K562 (cell line): ENCODE data around the gene STMN3. TPM values are rescaled to one million over a fixed set of nuclear protein-coding genes. Genes with fewer than 3 reads are reported as not detected.

Experiments
- ARHGAP35 ChIP-seq: fragments of 450-650 bp; IDR thresholded peaks from 2 replicates; pipeline ENCODE4 v1.6.1; 2018; ENCODE audit not compliant: partially characterized antibody
- ATF1 ChIP-seq, 2 experiments: fragments of 450-650 bp in 1 of 2; IDR thresholded peaks; 2 replicates each; pipeline ENCODE4 v1.6.1; 2016; ENCODE audit warnings: missing compliant biosample characterization in 1 of 2, missing genetic modification characterization in 1 of 2
- HDAC1 ChIP-seq, 2 experiments: fragments of 450-650 bp; IDR thresholded peaks; 2 replicates each; pipeline ENCODE4 v1.6.1; 2016 to 2017; ENCODE audit warnings: inconsistent platforms in 1 of 2, mild to moderate bottlenecking in 1 of 2, moderate library complexity in 1 of 2
- HNRNPL ChIP-seq: fragments of 200-400 bp; formaldehyde crosslinking; IDR thresholded peaks from 2 replicates; pipeline ENCODE4 v1.6.1; 2017; ENCODE audit warnings: low read depth, mild to moderate bottlenecking, low read length
- L3MBTL2 ChIP-seq: fragments of 450-650 bp; IDR thresholded peaks from 2 replicates; pipeline ENCODE4 v1.6.1; 2016; ENCODE audit warnings: mild to moderate bottlenecking, moderate library complexity
- POLR2AphosphoS5 ChIP-seq: IDR thresholded peaks from 2 replicates; pipeline ENCODE4 v1.6.1; 2011; ENCODE audit warnings: mild to moderate bottlenecking, low read depth, low read length, moderate library complexity; ENCODE audit not compliant: control insufficient read depth, insufficient read depth
- RBFOX2 ChIP-seq: fragments of 200-400 bp; formaldehyde crosslinking; IDR thresholded peaks from 2 replicates; pipeline ENCODE4 v1.6.1; 2017; ENCODE audit warnings: low read depth, mild to moderate bottlenecking, low read length, moderate library complexity
- RBM15 ChIP-seq: fragments of 200-400 bp; formaldehyde crosslinking; IDR thresholded peaks from 2 replicates; pipeline ENCODE4 v1.6.1; 2018; ENCODE audit warnings: mild to moderate bottlenecking, low read length, moderate library complexity; ENCODE audit not compliant: insufficient read depth
- TGIF2 ChIP-seq: sonication (generic); formaldehyde crosslinking; IDR thresholded peaks from 2 replicates; pipeline ENCODE4 v1.8.1; 2022; ENCODE audit warnings: mild to moderate bottlenecking, missing genetic modification reagents, moderate library complexity
- ZBTB1 ChIP-seq: sonication (generic); formaldehyde crosslinking; IDR thresholded peaks from 2 replicates; pipeline ENCODE4 v1.8.1; 2023; ENCODE audit warnings: missing genetic modification reagents, low read depth, mild to moderate bottlenecking, borderline replicate concordance
- ZFX ChIP-seq: sonication (generic); formaldehyde crosslinking; IDR thresholded peaks from 2 replicates; pipeline ENCODE4 v1.8.0; 2022; ENCODE audit warnings: mild to moderate bottlenecking, missing genetic modification reagents, moderate library complexity
- polyA plus RNA-seq, 8 experiments: library from polyadenylated mRNA; depleted of rRNA in 4 of 8; stranded (reverse) in 5 of 8; unstranded in 3 of 8; fragments of >200 nt; fragmentation: Nextera tagmentation in 2 of 8; fragmentation: Illumina TruSeq in 1 of 8; extraction: Ambion mirVana in 2 of 8; extraction: Trizol in 1 of 8; gene quantifications; 2 replicates each; pipeline versions ENCODE4 v1.2.1 to v1.2.3, GENCODE V29; 2011 to 2014; ENCODE audit warnings: inconsistent platforms in 1 of 8, missing spikeins in 1 of 8
- total RNA-seq, 7 experiments: library from RNA; depleted of rRNA in 6 of 7; stranded (reverse); fragments of >200 nt in 6 of 7; fragmentation: Illumina TruSeq in 2 of 7; extraction: Trizol in 2 of 7; gene quantifications; 2 replicates each; pipeline versions ENCODE4 v1.2.1 to v1.2.3, GENCODE V29; 2011 to 2021; ENCODE audit warnings: low replicate concordance in 1 of 7
- TF ChIP-seq, protein P1 (sequence below): fragments of 250-450 bp; sonication (Bioruptor Pico); IDR thresholded peaks from 2 replicates; pipeline ENCODE4 v1.5.0; 2021; ENCODE audit warnings: mild to moderate bottlenecking, borderline replicate concordance
- TF ChIP-seq, protein P2 (sequence below): sonication (generic); formaldehyde crosslinking; IDR thresholded peaks from 2 replicates; pipeline ENCODE4 v1.8.1; 2023; ENCODE audit warnings: mild to moderate bottlenecking, missing genetic modification reagents
- TF ChIP-seq, protein P3 (sequence below): sonication (generic); formaldehyde crosslinking; IDR thresholded peaks from 2 replicates; pipeline ENCODE4 v1.8.0; 2022; ENCODE audit warnings: missing genetic modification reagents, mild to moderate bottlenecking, moderate library complexity, borderline replicate concordance
- TF ChIP-seq, protein P4 (sequence below): fragments of 250-450 bp; sonication (Bioruptor Pico); IDR thresholded peaks from 2 replicates; pipeline ENCODE4 v1.4.0; 2020

STMN3 gene
- total and polyA plus RNA-seq, 9 of the 15 experiments (the other 6 are each of a cell fraction or from before 2014, with no cell fraction given): 0.70 to 65.6 (median 29.4) TPM

DNA sequence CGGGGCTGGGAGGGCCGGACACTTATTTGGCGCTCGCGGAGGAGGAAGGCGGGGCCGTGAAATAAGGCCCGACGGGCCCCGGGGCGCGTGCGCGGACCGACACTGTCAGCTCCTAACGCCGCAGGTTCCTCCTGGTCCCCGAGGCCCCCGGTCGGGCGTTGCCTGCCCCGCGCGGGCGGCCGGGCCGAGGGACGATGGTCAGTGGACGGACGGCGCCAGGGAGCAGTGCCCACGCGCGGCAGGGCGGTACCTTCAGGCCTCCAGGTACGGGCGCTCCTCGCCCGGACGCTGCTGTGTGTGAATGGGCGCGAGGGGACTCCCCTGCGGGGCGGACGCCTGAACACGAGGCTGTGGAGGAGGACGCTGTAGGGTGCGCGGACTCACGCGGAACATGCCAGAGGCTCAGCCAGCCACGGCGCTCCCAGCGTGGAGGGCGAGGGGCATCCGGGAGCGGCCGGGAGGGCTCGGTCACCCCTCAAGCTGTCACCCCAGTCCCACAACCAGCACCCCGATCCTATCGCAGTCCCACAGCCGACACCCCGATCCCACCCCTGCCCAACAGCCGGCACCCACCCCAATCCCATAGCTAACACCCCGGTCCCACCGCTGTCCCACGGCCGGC is 26.0 kb downstream of the STMN3 start (continued):
- TF ChIP-seq, protein P1, sequence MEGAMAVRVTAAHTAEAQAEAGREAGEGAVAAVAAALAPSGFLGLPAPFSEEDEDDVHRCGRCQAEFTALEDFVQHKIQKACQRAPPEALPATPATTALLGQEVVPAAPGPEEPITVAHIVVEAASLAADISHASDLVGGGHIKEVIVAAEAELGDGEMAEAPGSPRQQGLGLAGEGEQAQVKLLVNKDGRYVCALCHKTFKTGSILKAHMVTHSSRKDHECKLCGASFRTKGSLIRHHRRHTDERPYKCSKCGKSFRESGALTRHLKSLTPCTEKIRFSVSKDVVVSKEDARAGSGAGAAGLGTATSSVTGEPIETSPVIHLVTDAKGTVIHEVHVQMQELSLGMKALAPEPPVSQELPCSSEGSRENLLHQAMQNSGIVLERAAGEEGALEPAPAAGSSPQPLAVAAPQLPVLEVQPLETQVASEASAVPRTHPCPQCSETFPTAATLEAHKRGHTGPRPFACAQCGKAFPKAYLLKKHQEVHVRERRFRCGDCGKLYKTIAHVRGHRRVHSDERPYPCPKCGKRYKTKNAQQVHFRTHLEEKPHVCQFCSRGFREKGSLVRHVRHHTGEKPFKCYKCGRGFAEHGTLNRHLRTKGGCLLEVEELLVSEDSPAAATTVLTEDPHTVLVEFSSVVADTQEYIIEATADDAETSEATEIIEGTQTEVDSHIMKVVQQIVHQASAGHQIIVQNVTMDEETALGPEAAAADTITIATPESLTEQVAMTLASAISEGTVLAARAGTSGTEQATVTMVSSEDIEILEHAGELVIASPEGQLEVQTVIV: no peak
- peak; percentile 82 for TF ChIP-seq RBFOX2
- TF ChIP-seq POLR2AphosphoS5: peak; percentile 67
- TF ChIP-seq, protein P2, sequence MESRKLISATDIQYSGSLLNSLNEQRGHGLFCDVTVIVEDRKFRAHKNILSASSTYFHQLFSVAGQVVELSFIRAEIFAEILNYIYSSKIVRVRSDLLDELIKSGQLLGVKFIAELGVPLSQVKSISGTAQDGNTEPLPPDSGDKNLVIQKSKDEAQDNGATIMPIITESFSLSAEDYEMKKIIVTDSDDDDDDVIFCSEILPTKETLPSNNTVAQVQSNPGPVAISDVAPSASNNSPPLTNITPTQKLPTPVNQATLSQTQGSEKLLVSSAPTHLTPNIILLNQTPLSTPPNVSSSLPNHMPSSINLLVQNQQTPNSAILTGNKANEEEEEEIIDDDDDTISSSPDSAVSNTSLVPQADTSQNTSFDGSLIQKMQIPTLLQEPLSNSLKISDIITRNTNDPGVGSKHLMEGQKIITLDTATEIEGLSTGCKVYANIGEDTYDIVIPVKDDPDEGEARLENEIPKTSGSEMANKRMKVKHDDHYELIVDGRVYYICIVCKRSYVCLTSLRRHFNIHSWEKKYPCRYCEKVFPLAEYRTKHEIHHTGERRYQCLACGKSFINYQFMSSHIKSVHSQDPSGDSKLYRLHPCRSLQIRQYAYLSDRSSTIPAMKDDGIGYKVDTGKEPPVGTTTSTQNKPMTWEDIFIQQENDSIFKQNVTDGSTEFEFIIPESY (CRISPR knock-in tag): peak; percentile 56
- peak; percentile 1; the same call in 1 of the 2 replicates for TF ChIP-seq ZFX
- no peak for TF ChIP-seq ARHGAP35
- no peak for TF ChIP-seq ATF1 (CRISPR knock-in tag; IDR thresholded peaks at IDR 0.05)
- peak; percentile 70 for TF ChIP-seq ATF1 (tag; IDR thresholded peaks at IDR 0.05)
- TF ChIP-seq, protein P3, sequence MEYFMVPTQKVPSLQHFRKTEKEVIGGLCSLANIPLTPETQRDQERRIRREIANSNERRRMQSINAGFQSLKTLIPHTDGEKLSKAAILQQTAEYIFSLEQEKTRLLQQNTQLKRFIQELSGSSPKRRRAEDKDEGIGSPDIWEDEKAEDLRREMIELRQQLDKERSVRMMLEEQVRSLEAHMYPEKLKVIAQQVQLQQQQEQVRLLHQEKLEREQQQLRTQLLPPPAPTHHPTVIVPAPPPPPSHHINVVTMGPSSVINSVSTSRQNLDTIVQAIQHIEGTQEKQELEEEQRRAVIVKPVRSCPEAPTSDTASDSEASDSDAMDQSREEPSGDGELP: peak; percentile 76; the same call in 1 of the 2 replicates
- peak; percentile 93 for TF ChIP-seq L3MBTL2
- peak; percentile 52; the same call in 1 of the 2 replicates for TF ChIP-seq TGIF2 (CRISPR knock-in tag)
- no peak for TF ChIP-seq RBM15
- peak in 1 of 2 experiments; percentile 88; a peak in 2 of 4 replicates for TF ChIP-seq HDAC1 (IDR thresholded peaks at IDR 0.05)
- peak; percentile 77 for TF ChIP-seq ZBTB1 (CRISPR knock-in tag)
- TF ChIP-seq HNRNPL: 0 out of 2 replicates have a peak, but pooled peaks have one; percentile 13
- TF ChIP-seq, protein P4, sequence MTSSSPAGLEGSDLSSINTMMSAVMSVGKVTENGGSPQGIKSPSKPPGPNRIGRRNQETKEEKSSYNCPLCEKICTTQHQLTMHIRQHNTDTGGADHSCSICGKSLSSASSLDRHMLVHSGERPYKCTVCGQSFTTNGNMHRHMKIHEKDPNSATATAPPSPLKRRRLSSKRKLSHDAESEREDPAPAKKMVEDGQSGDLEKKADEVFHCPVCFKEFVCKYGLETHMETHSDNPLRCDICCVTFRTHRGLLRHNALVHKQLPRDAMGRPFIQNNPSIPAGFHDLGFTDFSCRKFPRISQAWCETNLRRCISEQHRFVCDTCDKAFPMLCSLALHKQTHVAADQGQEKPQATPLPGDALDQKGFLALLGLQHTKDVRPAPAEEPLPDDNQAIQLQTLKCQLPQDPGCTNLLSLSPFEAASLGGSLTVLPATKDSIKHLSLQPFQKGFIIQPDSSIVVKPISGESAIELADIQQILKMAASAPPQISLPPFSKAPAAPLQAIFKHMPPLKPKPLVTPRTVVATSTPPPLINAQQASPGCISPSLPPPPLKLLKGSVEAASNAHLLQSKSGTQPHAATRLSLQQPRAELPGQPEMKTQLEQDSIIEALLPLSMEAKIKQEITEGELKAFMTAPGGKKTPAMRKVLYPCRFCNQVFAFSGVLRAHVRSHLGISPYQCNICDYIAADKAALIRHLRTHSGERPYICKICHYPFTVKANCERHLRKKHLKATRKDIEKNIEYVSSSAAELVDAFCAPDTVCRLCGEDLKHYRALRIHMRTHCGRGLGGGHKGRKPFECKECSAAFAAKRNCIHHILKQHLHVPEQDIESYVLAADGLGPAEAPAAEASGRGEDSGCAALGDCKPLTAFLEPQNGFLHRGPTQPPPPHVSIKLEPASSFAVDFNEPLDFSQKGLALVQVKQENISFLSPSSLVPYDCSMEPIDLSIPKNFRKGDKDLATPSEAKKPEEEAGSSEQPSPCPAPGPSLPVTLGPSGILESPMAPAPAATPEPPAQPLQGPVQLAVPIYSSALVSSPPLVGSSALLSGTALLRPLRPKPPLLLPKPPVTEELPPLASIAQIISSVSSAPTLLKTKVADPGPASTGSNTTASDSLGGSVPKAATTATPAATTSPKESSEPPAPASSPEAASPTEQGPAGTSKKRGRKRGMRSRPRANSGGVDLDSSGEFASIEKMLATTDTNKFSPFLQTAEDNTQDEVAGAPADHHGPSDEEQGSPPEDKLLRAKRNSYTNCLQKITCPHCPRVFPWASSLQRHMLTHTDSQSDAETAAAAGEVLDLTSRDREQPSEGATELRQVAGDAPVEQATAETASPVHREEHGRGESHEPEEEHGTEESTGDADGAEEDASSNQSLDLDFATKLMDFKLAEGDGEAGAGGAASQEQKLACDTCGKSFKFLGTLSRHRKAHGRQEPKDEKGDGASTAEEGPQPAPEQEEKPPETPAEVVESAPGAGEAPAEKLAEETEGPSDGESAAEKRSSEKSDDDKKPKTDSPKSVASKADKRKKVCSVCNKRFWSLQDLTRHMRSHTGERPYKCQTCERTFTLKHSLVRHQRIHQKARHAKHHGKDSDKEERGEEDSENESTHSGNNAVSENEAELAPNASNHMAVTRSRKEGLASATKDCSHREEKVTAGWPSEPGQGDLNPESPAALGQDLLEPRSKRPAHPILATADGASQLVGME: 0 out of 2 replicates have a peak, but pooled peaks have one; percentile 23
